ES-I3 (cell line): ENCODE results near the gene EHMT1.

Source experiments
- H3K36me3 ChIP-seq: 2 replicates; pipeline ENCODE4 v1.6.1; 2013; ENCODE audit warnings: mild to moderate bottlenecking, low read length, control low read depth, moderate library complexity; ENCODE audit not compliant: insufficient read depth
- H3K4me1 ChIP-seq: 2 replicates; pipeline ENCODE4 v1.6.1; 2013; ENCODE audit warnings: mild to moderate bottlenecking, control low read depth, low read length; ENCODE audit not compliant: insufficient read depth
- H3K9ac ChIP-seq: 2 replicates; pipeline ENCODE4 v1.6.1; 2013; ENCODE audit warnings: low read depth, mild to moderate bottlenecking, low read length, moderate library complexity
- H3K9me3 ChIP-seq: 2 replicates; pipeline ENCODE4 v1.6.1; 2013; ENCODE audit warnings: mild to moderate bottlenecking, low read length, moderate library complexity; ENCODE audit not compliant: control insufficient read depth, insufficient read depth

The EHMT1 gene

DNA sequence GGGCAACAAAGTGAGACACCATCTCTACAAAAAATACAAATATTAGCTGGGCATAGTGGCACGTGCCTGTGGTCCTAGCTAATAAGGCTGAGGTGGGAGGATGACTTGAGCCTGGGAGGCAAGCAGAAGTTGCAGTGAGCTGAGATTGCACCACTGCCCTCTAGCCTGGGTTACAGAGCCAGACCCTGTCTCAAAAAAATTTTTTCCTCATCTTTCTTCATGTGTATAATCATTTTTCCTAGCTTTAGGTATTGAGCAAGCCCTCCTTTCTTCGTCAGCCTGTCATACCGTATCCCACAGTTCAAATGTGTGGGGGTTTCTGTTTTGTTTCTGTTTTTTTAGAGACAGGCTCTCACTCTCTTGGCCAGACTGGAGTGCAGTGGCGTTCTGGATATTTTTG, 41.3 kb downstream of the EHMT1 start:
- Histone ChIP-seq H3K36me3 (no peaks in the 10 kb centered on the region), H3K4me1 (peaks cover 16% of the 10 kb centered on the region), H3K9ac (no peak overlapping the region), H3K9me3 (no peaks in the 10 kb centered on the region)

DNA sequence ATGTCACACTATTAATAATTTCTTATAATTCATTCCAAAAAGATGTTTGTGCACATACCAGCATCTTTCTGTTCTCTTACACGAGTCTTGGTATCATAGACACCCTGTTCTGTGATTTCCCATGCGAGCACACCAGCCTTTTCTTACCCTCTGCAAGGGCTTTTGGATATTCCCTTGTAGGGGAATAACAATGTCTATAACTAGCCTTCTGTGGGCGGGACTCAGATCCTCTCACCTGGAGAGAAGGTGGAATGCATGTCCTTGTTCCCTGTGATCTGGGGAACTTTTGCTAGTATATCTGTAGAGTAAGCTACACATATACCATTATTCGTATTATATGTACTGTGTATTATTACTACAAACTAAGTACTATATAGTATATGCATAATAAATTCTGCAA, 44.8 kb downstream of the EHMT1 start:
- H3K9me3 ChIP-seq: no peaks in the 10 kb centered on the region
- H3K4me1 ChIP-seq: peaks cover 44% of the 10 kb centered on the region
- no peak overlapping the region for H3K9ac ChIP-seq
- no peaks in the 10 kb centered on the region for H3K36me3 ChIP-seq

DNA sequence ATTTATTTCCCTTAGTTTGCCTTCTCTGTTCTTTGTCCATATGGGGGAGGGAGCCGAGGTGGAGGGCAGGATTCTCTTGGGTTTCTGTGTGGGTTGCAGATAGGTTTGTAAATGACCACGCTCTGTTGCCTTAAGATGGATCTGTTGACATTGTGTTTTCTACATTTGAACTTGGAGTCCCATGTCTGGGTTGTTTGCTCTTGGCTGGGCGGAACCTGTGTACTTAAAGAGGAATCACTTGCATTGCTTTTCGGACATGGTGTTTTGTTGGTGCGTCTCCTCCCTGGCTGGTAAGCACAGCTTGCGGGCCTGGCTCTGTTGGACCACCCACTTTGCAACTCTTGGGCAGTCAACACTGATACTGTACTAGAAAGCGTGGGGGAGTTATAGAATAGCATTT, 45.9 kb downstream of the EHMT1 start:
- Histone ChIP-seq H3K9me3 (no peaks in the 10 kb centered on the region), H3K4me1 (peaks cover 44% of the 10 kb centered on the region), H3K9ac (no peak overlapping the region), H3K36me3 (no peaks in the 10 kb centered on the region)

DNA sequence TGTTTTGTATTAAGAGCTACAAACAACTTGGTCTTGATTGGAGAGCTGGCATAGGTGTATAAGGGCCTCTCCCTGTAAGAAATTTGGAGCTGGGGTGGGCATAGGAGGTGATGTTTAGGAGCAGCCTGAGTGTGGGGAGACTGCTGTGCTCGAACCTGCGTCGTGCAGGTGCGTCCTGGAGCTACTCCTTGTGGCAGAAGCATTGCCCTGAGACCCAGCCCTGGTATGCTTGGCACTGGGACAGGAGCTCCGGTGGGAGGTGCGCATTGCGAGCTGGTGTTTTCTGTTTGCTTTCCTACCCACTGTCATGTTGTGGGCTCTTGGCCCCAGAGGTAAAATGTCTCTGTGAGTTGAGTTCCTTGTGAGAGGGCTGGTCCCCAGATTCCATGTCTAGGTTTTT, 46.4 kb downstream of the EHMT1 start:
- Histone ChIP-seq H3K4me1 (peaks cover 48% of the 10 kb centered on the region), H3K36me3 (no peaks in the 10 kb centered on the region), H3K9ac (no peak overlapping the region)

GRCh38 chr9:137665697-137666512, 47.1 kb downstream of the EHMT1 start:
- peaks cover 55% of the 10 kb centered on the region for H3K4me1 ChIP-seq
- no peaks in the 10 kb centered on the region for H3K9me3 ChIP-seq
- H3K9ac ChIP-seq: peak overlapping the region; percentile 8; the same call in 1 of the 2 replicates
- H3K36me3 ChIP-seq: no peaks in the 10 kb centered on the region

More for the DNA sequence above, 46.4 kb downstream of the EHMT1 start:
- no peaks in the 10 kb centered on the region for H3K9me3 ChIP-seq

DNA sequence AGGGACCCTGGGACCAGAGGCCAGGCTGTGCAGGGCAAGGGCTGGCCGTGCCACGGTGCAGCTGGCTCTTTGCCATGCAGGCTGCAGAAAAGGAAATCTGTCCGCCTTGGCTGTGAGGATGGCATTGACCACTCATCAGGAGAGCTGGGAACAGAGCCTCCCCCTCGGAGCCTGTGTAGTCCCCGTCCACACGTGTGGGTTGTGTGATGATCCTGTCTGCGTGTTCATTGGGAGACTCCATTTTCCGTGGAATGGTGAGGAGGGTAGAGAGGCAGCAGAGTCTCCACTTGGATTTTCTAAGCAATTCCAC, 47.7 kb downstream of the EHMT1 start:
- peak overlapping the region; percentile 8; the same call in 1 of the 2 replicates for H3K9ac ChIP-seq
- no peaks in the 10 kb centered on the region for H3K36me3 ChIP-seq
- no peaks in the 10 kb centered on the region for H3K9me3 ChIP-seq
- H3K4me1 ChIP-seq: peaks cover 56% of the 10 kb centered on the region

GRCh38 chr9:137666955-137667670, 48.3 kb downstream of the EHMT1 start:
- Histone ChIP-seq H3K36me3 (no peaks in the 10 kb centered on the region), H3K9me3 (no peaks in the 10 kb centered on the region), H3K9ac (peak overlapping the region; percentile 12; the same call in 1 of the 2 replicates), H3K4me1 (peaks cover 56% of the 10 kb centered on the region)

DNA sequence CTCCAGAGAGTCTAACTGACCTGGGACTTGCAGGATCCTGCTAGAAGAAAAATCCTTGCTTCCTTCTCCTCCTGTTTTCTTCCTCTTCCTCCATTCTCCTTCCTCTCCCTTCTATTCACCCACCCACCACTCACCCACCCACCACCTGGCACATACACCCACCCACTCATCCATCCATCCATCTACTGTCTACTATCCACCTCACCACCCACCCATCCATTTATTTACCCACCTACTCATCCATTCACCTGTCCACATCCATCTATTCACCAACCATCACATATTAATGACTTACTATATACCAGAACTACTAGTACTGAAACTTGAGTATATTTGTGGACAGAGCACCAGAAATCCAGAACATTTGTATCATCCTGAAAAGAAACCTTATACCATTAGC, 49.4 kb downstream of the EHMT1 start:
- H3K9me3 ChIP-seq: no peaks in the 10 kb centered on the region
- H3K9ac ChIP-seq: no peak overlapping the region
- H3K4me1 ChIP-seq: peaks cover 57% of the 10 kb centered on the region
- H3K36me3 ChIP-seq: no peaks in the 10 kb centered on the region

- no peaks in the 10 kb centered on the region for H3K36me3 ChIP-seq
- H3K9me3 ChIP-seq: no peaks in the 10 kb centered on the region
- peaks cover 63% of the 10 kb centered on the region for H3K4me1 ChIP-seq
- H3K9ac ChIP-seq: no peak overlapping the region
Observed at GRCh38 chr9:137669261-137669672, 50.5 kb downstream of the EHMT1 start.

DNA sequence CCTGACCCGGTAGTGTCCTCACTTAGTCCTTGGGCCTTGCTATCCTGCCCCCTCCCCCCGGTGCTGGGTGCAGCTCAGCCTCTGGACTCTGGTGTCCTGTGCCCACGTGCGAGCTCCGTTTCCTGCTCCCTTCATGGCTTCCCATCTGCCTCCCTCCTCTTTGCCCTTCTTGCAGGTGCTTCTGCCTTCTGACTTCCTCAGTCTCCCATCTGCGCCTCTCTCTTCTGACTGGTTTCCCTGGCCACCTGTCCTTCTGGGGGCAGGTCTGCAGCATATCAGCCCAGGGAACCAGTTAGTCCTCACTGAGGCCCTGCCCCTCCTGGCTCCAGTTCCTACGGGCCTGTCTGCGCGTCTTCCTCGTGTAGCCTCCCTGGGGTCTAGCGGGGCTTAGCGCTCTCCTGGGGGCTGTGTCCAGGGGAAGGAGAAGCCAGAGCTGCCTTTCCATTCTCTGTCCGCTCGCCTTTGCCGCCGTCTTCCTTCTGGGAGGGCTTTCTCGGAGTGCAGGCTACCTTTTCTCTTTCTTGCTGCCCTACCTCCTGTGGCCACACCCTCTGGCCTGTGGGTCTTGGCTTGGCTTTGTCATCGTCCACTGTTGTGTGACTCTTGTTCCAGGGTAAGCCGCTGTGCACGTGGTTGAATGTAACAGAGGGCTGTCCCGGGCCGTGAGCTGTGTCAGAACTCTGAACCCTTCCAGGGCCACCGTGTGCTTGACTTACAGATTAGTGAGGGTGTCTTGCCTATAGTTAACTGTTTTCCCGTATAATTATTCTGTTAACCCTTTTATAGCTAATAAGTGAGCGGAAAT, 51.8 kb downstream of the EHMT1 start:
- Histone ChIP-seq H3K36me3 (no peaks in the 10 kb centered on the region), H3K4me1 (peaks cover 55% of the 10 kb centered on the region), H3K9ac (no peak overlapping the region), H3K9me3 (no peaks in the 10 kb centered on the region)

- Histone ChIP-seq H3K9me3 (no peaks in the 10 kb centered on the region), H3K36me3 (no peaks in the 10 kb centered on the region), H3K4me1 (peaks cover 49% of the 10 kb centered on the region), H3K9ac (no peak overlapping the region)
Observed at GRCh38 chr9:137671196-137671538, 52.4 kb downstream of the EHMT1 start.

DNA sequence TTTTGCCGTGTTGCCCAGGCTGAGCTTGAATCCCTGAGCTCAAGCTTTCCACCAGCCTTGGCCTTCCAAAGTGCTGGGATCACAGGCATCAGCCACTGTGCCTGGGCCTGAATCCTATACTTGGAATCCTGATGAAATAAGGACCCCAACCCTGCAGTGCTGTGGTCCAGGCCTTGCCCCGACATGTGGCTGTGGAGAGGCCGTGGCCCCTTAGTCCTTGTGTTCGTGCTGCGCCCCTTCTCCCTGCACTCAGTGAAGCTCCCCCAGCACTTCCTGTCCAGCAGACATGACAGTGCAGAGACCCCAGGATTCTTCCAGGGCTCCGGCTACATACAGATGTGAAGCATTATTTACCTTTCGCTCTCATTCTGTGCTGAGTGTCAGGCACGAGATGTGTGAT, 52.9 kb downstream of the EHMT1 start:
- H3K9ac ChIP-seq: no peak overlapping the region

GRCh38 chr9:137672907-137673791, 54.3 kb downstream of the EHMT1 start:
- H3K36me3 ChIP-seq: no peaks in the 10 kb centered on the region
- peaks cover 36% of the 10 kb centered on the region for H3K4me1 ChIP-seq
- no peak overlapping the region for H3K9ac ChIP-seq
- H3K9me3 ChIP-seq: no peaks in the 10 kb centered on the region

More for the DNA sequence above, 52.9 kb downstream of the EHMT1 start:
- Histone ChIP-seq H3K9me3 (no peaks in the 10 kb centered on the region), H3K36me3 (no peaks in the 10 kb centered on the region), H3K4me1 (peaks cover 44% of the 10 kb centered on the region)

DNA sequence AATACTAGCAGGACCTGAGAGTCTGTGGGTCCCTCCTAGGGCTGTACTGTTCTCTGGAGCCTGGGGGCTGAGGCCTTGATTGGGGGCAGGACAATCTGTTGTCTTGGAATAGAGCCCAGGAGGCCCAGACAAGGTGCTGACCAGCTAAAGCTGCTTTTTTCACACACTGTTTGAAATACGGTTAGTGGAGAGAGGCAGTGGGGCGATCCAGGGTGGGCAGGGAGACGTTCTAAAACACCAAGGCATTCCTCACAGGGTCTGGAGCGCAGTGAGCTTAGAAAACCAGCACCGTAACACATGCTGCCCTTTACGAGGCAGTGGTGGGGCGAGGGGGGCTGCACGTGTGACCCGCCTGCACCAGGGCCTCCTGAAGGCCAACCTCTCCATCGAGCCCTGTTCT, 55.1 kb downstream of the EHMT1 start:
- no peaks in the 10 kb centered on the region for H3K9me3 ChIP-seq
- no peaks in the 10 kb centered on the region for H3K36me3 ChIP-seq
- no peak overlapping the region; the same call in 1 of the 2 replicates for H3K9ac ChIP-seq
- peaks cover 42% of the 10 kb centered on the region for H3K4me1 ChIP-seq
